Astrocyte (in vitro differentiated cells and primary cell): Measurements from ENCODE around the gene SLC9A9. TPM values are rescaled to one million over a fixed set of nuclear protein-coding genes. Genes with fewer than 3 reads are reported as not detected.

ENCODE experiments used
- DNase-seq: peaks from one replicate; pipeline ENCODE4 v3.0.0-alpha.2; 2010; ENCODE audit warnings: low read depth
- FAIRE-seq: peaks from 2 replicates; lab custom pipeline; 2011; peaks lifted over from hg19 to GRCh38; lab: Jason Lieb, UNC
- H2AFZ ChIP-seq: 2 replicates; pipeline ENCODE4 v1.6.0; 2012; ENCODE audit warnings: low read depth, low read length, inconsistent platforms
- H3K27ac ChIP-seq: 2 replicates; pipeline ENCODE4 v1.5.1; 2011; ENCODE audit warnings: low read depth, low read length, inconsistent platforms
- H3K27me3 ChIP-seq: 2 replicates; pipeline ENCODE4 v1.6.0; 2011; ENCODE audit warnings: low read length, inconsistent platforms; ENCODE audit not compliant: insufficient read depth
- H3K36me3 ChIP-seq: 2 replicates; pipeline ENCODE4 v1.5.1; 2011; ENCODE audit warnings: low read length, inconsistent platforms; ENCODE audit not compliant: insufficient read depth
- H3K4me1 ChIP-seq: 2 replicates; pipeline ENCODE4 v1.5.1; 2011; ENCODE audit warnings: low read length, inconsistent platforms; ENCODE audit not compliant: insufficient read depth
- H3K4me2 ChIP-seq: 2 replicates; pipeline ENCODE4 v1.6.0; 2012; ENCODE audit warnings: low read length, inconsistent platforms
- H3K4me3 ChIP-seq: 2 replicates; pipeline ENCODE4 v1.5.1; 2011; ENCODE audit warnings: low read depth, mild to moderate bottlenecking, low read length, inconsistent platforms; ENCODE audit not compliant: insufficient read depth
- H3K79me2 ChIP-seq: 2 replicates; pipeline ENCODE4 v1.6.0; 2012; ENCODE audit warnings: mild to moderate bottlenecking, low read length, inconsistent platforms; ENCODE audit not compliant: insufficient read depth
- H3K9ac ChIP-seq: 2 replicates; pipeline ENCODE4 v1.6.0; 2012; ENCODE audit warnings: mild to moderate bottlenecking, low read length, inconsistent platforms
- H3K9me3 ChIP-seq: 2 replicates; pipeline ENCODE4 v1.5.1; 2012; ENCODE audit warnings: low read depth, mild to moderate bottlenecking, low read length, inconsistent platforms; ENCODE audit not compliant: insufficient read depth
- H4K20me1 ChIP-seq: 2 replicates; pipeline ENCODE4 v1.6.0; 2012; ENCODE audit warnings: low read length, inconsistent platforms; ENCODE audit not compliant: insufficient read depth
- H3K27ac Mint-ChIP-seq: one replicate; pipeline ENCODE4 v1.8.0; 2021; ENCODE audit warnings: mild to moderate bottlenecking, mixed read lengths; ENCODE audit not compliant: unreplicated experiment
- H3K27me3 Mint-ChIP-seq: one replicate; pipeline ENCODE4 v1.8.0; 2021; ENCODE audit warnings: low read depth, mixed read lengths; ENCODE audit not compliant: unreplicated experiment
- H3K36me3 Mint-ChIP-seq: one replicate; pipeline ENCODE4 v1.8.0; 2021; ENCODE audit warnings: low read depth, mixed read lengths; ENCODE audit not compliant: unreplicated experiment
- H3K4me1 Mint-ChIP-seq: one replicate; pipeline ENCODE4 v1.8.0; 2021; ENCODE audit warnings: low read depth, mixed read lengths; ENCODE audit not compliant: unreplicated experiment
- H3K4me3 Mint-ChIP-seq: one replicate; pipeline ENCODE4 v1.8.0; 2021; ENCODE audit warnings: mild to moderate bottlenecking, moderate library complexity, mixed read lengths; ENCODE audit not compliant: unreplicated experiment
- H3K9me3 Mint-ChIP-seq: one replicate; pipeline ENCODE4 v1.8.0; 2021; ENCODE audit warnings: mild to moderate bottlenecking, mixed read lengths; ENCODE audit not compliant: unreplicated experiment
- EZH2 ChIP-seq: IDR thresholded peaks from 2 replicates; pipeline ENCODE4 v1.6.1; 2012; ENCODE audit warnings: mild to moderate bottlenecking, low read length, inconsistent platforms; ENCODE audit not compliant: insufficient read depth
- total RNA-seq: library from RNA; stranded (reverse); gene quantifications from 2 replicates; pipeline ENCODE4 v1.2.1, GENCODE V29; 2021
- TF ChIP-seq, protein P1 (sequence below): IDR thresholded peaks from 2 replicates; pipeline ENCODE4 v1.5.1; 2011; ENCODE audit warnings: low read depth, mild to moderate bottlenecking, inconsistent platforms, low read length, moderate library complexity; ENCODE audit not compliant: insufficient read depth

SLC9A9 gene
- total RNA-seq, 1 donor from 2014 or later: 1.5 TPM

DNA sequence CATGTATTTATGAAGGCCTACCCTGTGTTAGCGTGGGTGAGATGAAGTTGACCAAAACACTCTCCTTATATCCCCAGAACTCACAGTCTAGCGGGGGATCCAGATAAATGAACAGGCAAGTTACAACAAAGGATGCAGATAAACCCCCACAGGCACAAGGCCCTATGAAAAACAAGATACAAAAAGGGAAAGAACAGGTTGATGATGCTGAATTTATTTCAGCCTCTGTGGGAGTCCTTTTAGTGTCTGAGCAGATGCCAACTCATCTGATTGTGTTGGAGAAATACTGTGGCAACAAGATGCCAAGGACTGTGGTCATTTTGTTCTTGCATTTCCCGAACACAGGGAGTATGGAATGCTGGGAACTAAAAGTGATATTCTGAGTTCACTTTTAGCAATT, 428.7 kb downstream of the SLC9A9 start:
- Mint-ChIP-seq H3K36me3 (no peaks in the 10 kb centered on the region), H3K27me3 (no peaks in the 10 kb centered on the region), H3K4me1 (peaks cover 11% of the 10 kb centered on the region), H3K27ac (no peak overlapping the region), H3K9me3 (peaks cover 8% of the 10 kb centered on the region), H3K4me3 (no peak overlapping the region)
- H3K9me3 ChIP-seq: no peaks in the 10 kb centered on the region
- H4K20me1 ChIP-seq: no peaks in the 10 kb centered on the region
- no peaks in the 10 kb centered on the region for H3K36me3 ChIP-seq
- FAIRE-seq: no peak
- H3K9ac ChIP-seq: no peak overlapping the region
- TF ChIP-seq, protein P1, sequence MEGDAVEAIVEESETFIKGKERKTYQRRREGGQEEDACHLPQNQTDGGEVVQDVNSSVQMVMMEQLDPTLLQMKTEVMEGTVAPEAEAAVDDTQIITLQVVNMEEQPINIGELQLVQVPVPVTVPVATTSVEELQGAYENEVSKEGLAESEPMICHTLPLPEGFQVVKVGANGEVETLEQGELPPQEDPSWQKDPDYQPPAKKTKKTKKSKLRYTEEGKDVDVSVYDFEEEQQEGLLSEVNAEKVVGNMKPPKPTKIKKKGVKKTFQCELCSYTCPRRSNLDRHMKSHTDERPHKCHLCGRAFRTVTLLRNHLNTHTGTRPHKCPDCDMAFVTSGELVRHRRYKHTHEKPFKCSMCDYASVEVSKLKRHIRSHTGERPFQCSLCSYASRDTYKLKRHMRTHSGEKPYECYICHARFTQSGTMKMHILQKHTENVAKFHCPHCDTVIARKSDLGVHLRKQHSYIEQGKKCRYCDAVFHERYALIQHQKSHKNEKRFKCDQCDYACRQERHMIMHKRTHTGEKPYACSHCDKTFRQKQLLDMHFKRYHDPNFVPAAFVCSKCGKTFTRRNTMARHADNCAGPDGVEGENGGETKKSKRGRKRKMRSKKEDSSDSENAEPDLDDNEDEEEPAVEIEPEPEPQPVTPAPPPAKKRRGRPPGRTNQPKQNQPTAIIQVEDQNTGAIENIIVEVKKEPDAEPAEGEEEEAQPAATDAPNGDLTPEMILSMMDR: no peak
- no peak for TF ChIP-seq EZH2
- H3K4me2 ChIP-seq: no peak overlapping the region
- H2AFZ ChIP-seq: no peak overlapping the region
- H3K4me1 ChIP-seq: no peaks in the 10 kb centered on the region
- H3K79me2 ChIP-seq: no peaks in the 10 kb centered on the region
- DNase-seq: no peak
- H3K4me3 ChIP-seq: no peak overlapping the region
- H3K27ac ChIP-seq: no peak overlapping the region
- H3K27me3 ChIP-seq: no peaks in the 10 kb centered on the region

DNA sequence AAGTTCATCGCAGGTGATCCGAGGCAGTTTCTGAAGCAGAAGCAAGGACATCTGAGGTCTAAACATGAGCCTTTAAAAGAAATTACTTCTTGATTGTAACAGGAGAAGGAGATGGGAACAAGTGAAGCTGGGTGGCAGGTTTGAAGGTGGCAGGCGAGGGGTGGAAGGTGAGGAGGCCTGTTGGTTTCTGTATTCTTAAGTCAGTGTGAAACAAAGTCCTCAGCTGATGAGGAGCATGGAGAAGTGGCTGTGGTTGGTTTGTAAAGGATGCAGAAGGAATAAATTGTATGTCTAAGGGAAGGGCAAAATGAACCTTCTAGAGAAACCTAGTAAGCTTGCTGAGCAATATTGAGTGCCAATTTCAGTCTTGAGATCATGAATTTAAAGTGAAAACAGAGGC, 429.9 kb downstream of the SLC9A9 start:
- no peaks in the 10 kb centered on the region for H3K27me3 ChIP-seq
- H3K36me3 Mint-ChIP-seq: no peaks in the 10 kb centered on the region
- H3K9me3 ChIP-seq: no peaks in the 10 kb centered on the region
- H3K4me1 ChIP-seq: no peaks in the 10 kb centered on the region
- H4K20me1 ChIP-seq: no peaks in the 10 kb centered on the region
- H3K4me1 Mint-ChIP-seq: peaks cover 11% of the 10 kb centered on the region
- TF ChIP-seq, protein P1: no peak
- no peak overlapping the region for H3K27ac Mint-ChIP-seq
- DNase-seq (no peak), FAIRE-seq (no peak)
- peaks cover 8% of the 10 kb centered on the region for H3K9me3 Mint-ChIP-seq
- no peak overlapping the region for H2AFZ ChIP-seq
- no peak overlapping the region for H3K4me3 Mint-ChIP-seq
- H3K27me3 Mint-ChIP-seq: no peaks in the 10 kb centered on the region
- no peaks in the 10 kb centered on the region for H3K36me3 ChIP-seq
- H3K4me3 ChIP-seq: no peak overlapping the region
- H3K79me2 ChIP-seq: no peaks in the 10 kb centered on the region
- H3K27ac ChIP-seq: no peak overlapping the region
- H3K9ac ChIP-seq: no peak overlapping the region
- no peak overlapping the region for H3K4me2 ChIP-seq

DNA sequence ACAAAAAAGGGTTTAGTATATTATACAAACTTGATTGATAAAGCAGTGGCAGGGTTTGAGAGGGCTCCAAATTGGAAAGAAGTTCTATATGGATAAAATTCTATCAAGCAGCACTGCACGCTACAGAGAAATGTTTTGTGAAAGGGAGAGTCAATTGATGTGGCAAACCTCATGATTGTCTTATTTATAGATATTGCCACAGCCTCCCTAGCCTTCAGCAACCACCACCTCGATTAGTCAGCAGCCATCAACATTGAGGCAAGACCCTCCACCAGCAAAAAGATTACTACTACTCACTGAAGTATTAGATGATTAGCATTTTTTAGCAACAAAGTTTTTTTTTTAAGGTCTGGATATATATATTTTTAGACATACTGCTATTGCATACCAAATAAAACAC, 432.0 kb downstream of the SLC9A9 start:
- Histone ChIP-seq H4K20me1 (no peaks in the 10 kb centered on the region), H3K9me3 (no peaks in the 10 kb centered on the region), H3K36me3 (no peaks in the 10 kb centered on the region), H2AFZ (no peak overlapping the region), H3K27ac (no peak overlapping the region), H3K4me1 (no peaks in the 10 kb centered on the region), H3K9ac (no peak overlapping the region), H3K4me3 (no peak overlapping the region), H3K27me3 (no peaks in the 10 kb centered on the region), H3K4me2 (no peak overlapping the region), H3K79me2 (no peaks in the 10 kb centered on the region)
- Mint-ChIP-seq H3K9me3 (peaks cover 8% of the 10 kb centered on the region), H3K4me1 (peaks cover 4% of the 10 kb centered on the region), H3K27me3 (peaks cover 5% of the 10 kb centered on the region), H3K36me3 (no peaks in the 10 kb centered on the region), H3K27ac (no peak overlapping the region), H3K4me3 (no peak overlapping the region)
- FAIRE-seq: no peak
- DNase-seq: no peak
- TF ChIP-seq EZH2: no peak
- TF ChIP-seq, protein P1: no peak
